ENCODE data around the gene BAIAP3. TPM values are rescaled to one million over a fixed set of nuclear protein-coding genes. Genes with fewer than 3 reads are reported as not detected.

The BAIAP3 gene
- 0.33 and 0.54 TPM in 2 replicates for total RNA-seq

GRCh38 chr16:1333149-1333812, at the start of gene BAIAP3:
Gene BAIAP3 (plus strand): TSS chr16:1333645. CDS start chr16:1338550, 4,905 bp downstream.

GRCh38 chr16:1308977-1309885, 24.2 kb upstream of the BAIAP3 start, which contains the start of gene UBE2I:
Gene UBE2I (plus strand): TSS chr16:1309636. CDS start chr16:1314031, 4,395 bp downstream.

GRCh38 chr16:1351582-1352362, 18.3 kb downstream of the BAIAP3 start, which contains the start of the genes GNPTG and TSR3:
Gene GNPTG (plus strand): TSS chr16:1351931. CDS start chr16:1351966, 35 bp downstream.
Gene TSR3 (minus strand): TSS chr16:1351878. CDS start chr16:1351804, 74 bp downstream.

Other genes starting within 250 kb of the BAIAP3 start
- gene C1QTNF8, start 237.4 kb upstream of the BAIAP3 start, total RNA-seq = not detected in 2 replicates
- gene CACNA1H, start 180.5 kb upstream of the BAIAP3 start, total RNA-seq = not detected in 2 replicates
- gene TPSG1, start 108.4 kb upstream of the BAIAP3 start, total RNA-seq = not detected in 2 replicates
- gene TPSB2, start 103.5 kb upstream of the BAIAP3 start, total RNA-seq = not detected in 2 replicates
- not detected in 2 replicates for gene TPSAB1, start 92.9 kb upstream of the BAIAP3 start, total RNA-seq
- gene TPSD1, start 77.6 kb upstream of the BAIAP3 start, total RNA-seq = not detected in 2 replicates
- 72.6 and 78.7 TPM in 2 replicates for gene UBE2I, start 24.0 kb upstream of the BAIAP3 start, total RNA-seq
- gene TSR3, start 18.2 kb downstream of the BAIAP3 start, total RNA-seq = 122 and 128 TPM in 2 replicates
- gene GNPTG, start 18.3 kb downstream of the BAIAP3 start, total RNA-seq = 44.8 and 46.0 TPM in 2 replicates
- 7.3 and 8.8 TPM in 2 replicates for gene UNKL, start 81.1 kb downstream of the BAIAP3 start, total RNA-seq
- gene UQCC4, start 87.1 kb downstream of the BAIAP3 start, total RNA-seq = 18.6 and 28.3 TPM in 2 replicates
- gene PERCC1, start 97.4 kb downstream of the BAIAP3 start, total RNA-seq = not detected in 2 replicates
- gene CCDC154, start 110.9 kb downstream of the BAIAP3 start, total RNA-seq = 0.05 TPM in 1 of 2 replicates, not detected in the other
- gene CLCN7, start 141.4 kb downstream of the BAIAP3 start, total RNA-seq = 39.7 and 45.1 TPM in 2 replicates
- 0.20 TPM in 1 of 2 replicates, not detected in the other for gene PTX4, start 155.3 kb downstream of the BAIAP3 start, total RNA-seq
- 23.8 and 27.4 TPM in 2 replicates for gene TELO2, start 159.7 kb downstream of the BAIAP3 start, total RNA-seq
- 53.5 and 61.6 TPM in 2 replicates for gene TMEM204, start 200.0 kb downstream of the BAIAP3 start, total RNA-seq